ENCODE results near the gene RNF224.

DNA sequence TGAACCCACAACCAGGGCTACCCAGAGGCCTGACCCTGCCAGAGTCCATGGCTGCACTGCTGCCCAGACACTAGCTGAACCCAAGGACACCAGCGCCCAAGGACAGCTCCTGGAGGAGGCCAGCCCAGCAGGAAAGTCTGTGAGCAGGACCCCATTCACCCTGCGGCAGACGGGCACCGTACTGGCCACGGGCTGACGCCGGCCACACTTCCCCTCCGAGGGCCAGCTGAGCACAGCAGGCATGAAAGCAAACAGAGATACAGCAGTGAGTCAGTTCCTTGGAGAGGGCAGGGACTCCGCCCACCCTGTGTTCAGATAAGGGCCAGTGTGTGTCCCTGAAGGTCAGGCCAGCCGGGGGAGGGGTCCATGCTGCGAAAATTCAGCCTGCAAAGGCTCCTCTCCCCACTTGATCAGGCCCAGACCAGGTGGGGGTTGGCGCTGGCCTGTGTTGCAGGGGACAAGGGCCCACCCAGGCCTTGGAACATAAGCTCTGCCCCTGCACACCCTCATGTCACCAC lies 8.5 kb upstream of the RNF224 start:
- TF ChIP-seq, protein P1, sequence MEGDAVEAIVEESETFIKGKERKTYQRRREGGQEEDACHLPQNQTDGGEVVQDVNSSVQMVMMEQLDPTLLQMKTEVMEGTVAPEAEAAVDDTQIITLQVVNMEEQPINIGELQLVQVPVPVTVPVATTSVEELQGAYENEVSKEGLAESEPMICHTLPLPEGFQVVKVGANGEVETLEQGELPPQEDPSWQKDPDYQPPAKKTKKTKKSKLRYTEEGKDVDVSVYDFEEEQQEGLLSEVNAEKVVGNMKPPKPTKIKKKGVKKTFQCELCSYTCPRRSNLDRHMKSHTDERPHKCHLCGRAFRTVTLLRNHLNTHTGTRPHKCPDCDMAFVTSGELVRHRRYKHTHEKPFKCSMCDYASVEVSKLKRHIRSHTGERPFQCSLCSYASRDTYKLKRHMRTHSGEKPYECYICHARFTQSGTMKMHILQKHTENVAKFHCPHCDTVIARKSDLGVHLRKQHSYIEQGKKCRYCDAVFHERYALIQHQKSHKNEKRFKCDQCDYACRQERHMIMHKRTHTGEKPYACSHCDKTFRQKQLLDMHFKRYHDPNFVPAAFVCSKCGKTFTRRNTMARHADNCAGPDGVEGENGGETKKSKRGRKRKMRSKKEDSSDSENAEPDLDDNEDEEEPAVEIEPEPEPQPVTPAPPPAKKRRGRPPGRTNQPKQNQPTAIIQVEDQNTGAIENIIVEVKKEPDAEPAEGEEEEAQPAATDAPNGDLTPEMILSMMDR (IDR thresholded peaks at IDR 0.05), result no peak
- TF ChIP-seq RNF2 (IDR thresholded peaks at IDR 0.05; ENCODE audit: borderline replicate concordance, low read depth) (no peak), POLR2AphosphoS2 (conservative IDR thresholded peaks at IDR 0.05; ENCODE audit: low read length) (no peak), RARB (CRISPR knock-in tag; IDR thresholded peaks at IDR 0.05) (no peak), NPAS2 (CRISPR knock-in tag; IDR thresholded peaks at IDR 0.05; ENCODE audit: borderline replicate concordance) (no peak), POLR2A (IDR thresholded peaks at IDR 0.05; ENCODE audit: low read length) (no peak), JUNB (IDR thresholded peaks at IDR 0.05) (no peak), RAD21 (conservative IDR thresholded peaks at IDR 0.05 in 1 of 2, IDR thresholded peaks at IDR 0.05 in 1 of 2) (no peak), SREBF2 (IDR thresholded peaks at IDR 0.05) (no peak), CEBPB (IDR thresholded peaks at IDR 0.05) (no peak), RFX5 (IDR thresholded peaks at IDR 0.05) (no peak)
